Neutrophil (primary cell): Measurements from ENCODE around the gene C1RL.
A peak's percentile ranks its signal among the peaks of the same experiment; 100 is the strongest.

Experiments used
- H3K27ac ChIP-seq: fragments of 200-600 bp; sonication (generic); 2 replicates; pipeline ENCODE4 v1.5.1; 2016; ENCODE audit warnings: mild to moderate bottlenecking, moderate library complexity
- H3K27me3 ChIP-seq: fragments of 200-600 bp; sonication (generic); 2 replicates; pipeline ENCODE4 v1.6.0; 2016; ENCODE audit warnings: mild to moderate bottlenecking
- H3K36me3 ChIP-seq: fragments of 200-600 bp; sonication (generic); 2 replicates; pipeline ENCODE4 v1.5.1; 2017
- H3K4me1 ChIP-seq, 2 experiments: fragments of 200-600 bp in 1 of 2; sonication (generic) in 1 of 2; 1 replicate in 1 of 2; 2 replicates in 1 of 2; pipeline versions ENCODE4 v1.5.1 to v1.6.1; 2013 to 2016; ENCODE audit warnings: low read depth in 1 of 2, low read length in 1 of 2, mild to moderate bottlenecking in 1 of 2, moderate library complexity in 1 of 2; ENCODE audit not compliant: control insufficient read depth in 1 of 2, insufficient read depth in 1 of 2
- H3K4me3 ChIP-seq, 2 experiments: fragments of 200-600 bp in 1 of 2; sonication (generic) in 1 of 2; 1 replicate in 1 of 2; 2 replicates in 1 of 2; pipeline ENCODE4 v1.5.1; 2013 to 2016; ENCODE audit warnings: low read depth in 1 of 2, low read length in 1 of 2, mild to moderate bottlenecking in 1 of 2, moderate library complexity in 1 of 2
- H3K9me3 ChIP-seq: fragments of 200-600 bp; sonication (generic); 2 replicates; pipeline ENCODE4 v1.5.1; 2016
- TF ChIP-seq, protein P1 (sequence below): fragments of 200-600 bp; sonication (generic); IDR thresholded peaks from 2 replicates; pipeline ENCODE4 v1.5.1; 2016; ENCODE audit warnings: antibody characterized with exemption

The C1RL gene

DNA sequence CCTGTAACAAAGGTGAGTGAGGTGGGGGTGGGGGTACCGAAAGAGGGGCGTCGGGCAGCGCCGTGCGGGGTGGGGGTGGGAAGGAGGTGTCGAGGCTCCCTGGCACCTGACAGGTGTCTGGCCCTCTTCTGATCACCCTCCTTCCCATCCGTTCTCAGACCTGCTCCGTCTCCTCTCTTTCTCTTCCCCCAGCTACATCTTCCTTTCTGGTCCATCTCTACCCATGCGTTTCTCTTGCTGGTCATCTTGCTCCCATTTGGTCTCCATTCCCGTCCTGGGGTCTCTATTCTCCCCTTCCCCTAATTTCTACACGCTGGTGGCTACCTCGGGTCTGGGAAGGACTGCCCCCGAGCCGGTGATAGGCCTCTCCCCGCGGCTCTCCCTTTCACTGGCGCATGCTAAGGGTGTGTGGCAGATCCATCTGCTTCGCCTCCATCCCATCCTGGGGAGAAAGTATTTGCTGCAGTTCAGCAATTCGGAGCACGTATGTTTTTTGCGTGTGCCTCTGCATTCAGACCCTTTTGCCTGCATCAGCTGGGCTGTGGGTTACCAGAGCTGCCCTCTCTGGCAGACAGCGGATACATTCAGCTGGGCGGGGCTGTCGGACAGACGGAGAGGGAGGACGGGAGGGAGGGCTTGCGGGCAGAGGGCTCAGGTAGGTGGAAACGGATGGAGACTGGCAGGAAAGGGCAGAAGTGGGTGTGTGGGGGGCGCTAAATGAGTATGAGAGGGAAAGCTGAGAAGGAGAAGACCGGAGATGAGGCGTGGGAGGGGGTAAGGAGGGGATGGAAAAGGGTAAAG, 21.9 kb upstream of the C1RL start:
- Histone ChIP-seq H3K4me3 (peak overlapping the region; percentile 56 to 64), H3K27me3 (peaks cover 52% of the 10 kb centered on the region), H3K4me1 (peaks cover 19 to 20% of the 10 kb centered on the region in 2 experiments), H3K9me3 (no peaks in the 10 kb centered on the region), H3K36me3 (peaks cover 31% of the 10 kb centered on the region), H3K27ac (no peak overlapping the region)
- TF ChIP-seq, protein P1, sequence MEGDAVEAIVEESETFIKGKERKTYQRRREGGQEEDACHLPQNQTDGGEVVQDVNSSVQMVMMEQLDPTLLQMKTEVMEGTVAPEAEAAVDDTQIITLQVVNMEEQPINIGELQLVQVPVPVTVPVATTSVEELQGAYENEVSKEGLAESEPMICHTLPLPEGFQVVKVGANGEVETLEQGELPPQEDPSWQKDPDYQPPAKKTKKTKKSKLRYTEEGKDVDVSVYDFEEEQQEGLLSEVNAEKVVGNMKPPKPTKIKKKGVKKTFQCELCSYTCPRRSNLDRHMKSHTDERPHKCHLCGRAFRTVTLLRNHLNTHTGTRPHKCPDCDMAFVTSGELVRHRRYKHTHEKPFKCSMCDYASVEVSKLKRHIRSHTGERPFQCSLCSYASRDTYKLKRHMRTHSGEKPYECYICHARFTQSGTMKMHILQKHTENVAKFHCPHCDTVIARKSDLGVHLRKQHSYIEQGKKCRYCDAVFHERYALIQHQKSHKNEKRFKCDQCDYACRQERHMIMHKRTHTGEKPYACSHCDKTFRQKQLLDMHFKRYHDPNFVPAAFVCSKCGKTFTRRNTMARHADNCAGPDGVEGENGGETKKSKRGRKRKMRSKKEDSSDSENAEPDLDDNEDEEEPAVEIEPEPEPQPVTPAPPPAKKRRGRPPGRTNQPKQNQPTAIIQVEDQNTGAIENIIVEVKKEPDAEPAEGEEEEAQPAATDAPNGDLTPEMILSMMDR = no peak

DNA sequence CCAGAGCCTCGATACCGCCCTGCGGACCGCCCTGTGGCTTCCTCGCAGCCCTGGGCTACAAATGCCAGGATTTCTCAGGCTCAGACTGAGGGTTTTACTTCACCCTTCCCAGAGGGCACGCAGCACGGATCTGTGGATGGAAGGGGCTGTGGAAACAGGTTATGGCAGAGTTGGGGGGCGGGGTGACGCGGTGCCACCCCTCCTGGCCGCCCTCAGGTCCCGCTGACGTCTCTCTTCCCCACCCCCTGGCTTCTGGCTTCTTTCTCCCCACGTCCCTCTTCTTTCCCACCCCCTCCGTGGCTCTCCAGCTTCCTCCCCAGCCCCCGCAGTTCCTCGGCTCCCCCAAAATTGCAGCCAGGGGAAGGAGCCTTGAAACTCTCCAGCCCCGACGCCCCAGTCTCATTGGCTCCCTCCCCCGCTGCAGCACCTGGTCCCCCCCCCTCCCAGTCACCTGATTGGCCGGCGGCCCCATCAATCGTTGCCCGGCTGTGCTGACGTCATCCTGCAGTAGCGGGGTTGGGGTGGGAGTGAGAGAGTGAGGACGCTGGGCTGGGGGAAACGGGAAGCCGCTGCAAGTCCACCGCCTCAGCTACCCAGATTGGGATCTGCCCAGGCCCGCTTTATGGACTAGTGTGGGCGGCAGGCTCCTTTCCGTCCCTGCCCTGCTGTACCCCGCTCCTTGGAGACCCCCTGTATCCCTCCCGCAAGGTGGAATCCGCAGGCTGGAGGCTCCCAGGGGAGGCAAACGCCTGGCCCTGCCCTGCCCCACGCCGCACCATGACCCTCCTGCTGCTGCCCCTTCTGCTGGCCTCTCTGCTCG, 21.1 kb upstream of the C1RL start, which contains the start of gene CLSTN3:
Gene CLSTN3 (plus strand): TSS at position 500 of the 820 bp plus-strand sequence. CDS start 278 bp downstream, at position 778.
- TF ChIP-seq, protein P1 = no peak
- peaks cover 19 to 20% of the 10 kb centered on the region in 2 experiments for H3K4me1 ChIP-seq
- peaks cover 22% of the 10 kb centered on the region for H3K36me3 ChIP-seq
- no peak within 1 kb of the TSS for H3K27ac ChIP-seq
- H3K9me3 ChIP-seq = no peaks in the 10 kb centered on the region
- peaks cover 52% of the 10 kb centered on the region for H3K27me3 ChIP-seq
- peak within 1 kb of the TSS; percentile 56 to 64 for H3K4me3 ChIP-seq

DNA sequence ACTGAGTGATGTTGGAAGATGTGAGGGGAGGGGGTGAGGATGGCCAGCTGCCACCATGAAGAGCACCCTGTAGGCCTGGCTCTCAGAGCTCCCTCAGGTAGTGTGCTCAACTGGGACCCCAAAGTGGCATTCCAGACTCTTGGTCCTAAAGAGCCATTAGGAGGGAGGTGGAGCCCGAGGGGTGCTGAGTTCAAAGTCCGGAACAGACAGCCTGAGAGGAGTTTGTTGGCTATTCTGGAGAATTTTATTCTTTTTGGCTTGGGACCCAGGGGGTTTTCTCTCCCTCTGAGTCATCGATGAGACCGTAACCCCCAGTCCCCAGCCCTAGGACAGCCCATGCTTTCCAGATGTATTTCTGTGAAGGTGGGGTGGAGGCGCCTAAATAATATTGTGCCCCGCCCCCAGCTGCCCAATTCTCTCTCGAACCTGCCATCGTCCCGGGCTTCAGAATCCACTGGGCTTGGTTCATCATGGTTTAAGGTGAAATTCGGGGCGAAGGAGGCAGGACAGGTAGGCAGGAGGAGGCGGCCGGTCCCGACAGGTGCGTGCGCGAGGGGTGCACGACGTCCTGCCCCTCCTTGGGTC, 20.4 kb upstream of the C1RL start:
- Histone ChIP-seq H3K27me3 (peaks cover 54% of the 10 kb centered on the region), H3K9me3 (no peaks in the 10 kb centered on the region), H3K4me3 (peak overlapping the region; percentile 56 to 64), H3K27ac (no peak overlapping the region), H3K36me3 (peaks cover 15% of the 10 kb centered on the region), H3K4me1 (peaks cover 19 to 20% of the 10 kb centered on the region in 2 experiments)
- TF ChIP-seq, protein P1 = no peak

DNA sequence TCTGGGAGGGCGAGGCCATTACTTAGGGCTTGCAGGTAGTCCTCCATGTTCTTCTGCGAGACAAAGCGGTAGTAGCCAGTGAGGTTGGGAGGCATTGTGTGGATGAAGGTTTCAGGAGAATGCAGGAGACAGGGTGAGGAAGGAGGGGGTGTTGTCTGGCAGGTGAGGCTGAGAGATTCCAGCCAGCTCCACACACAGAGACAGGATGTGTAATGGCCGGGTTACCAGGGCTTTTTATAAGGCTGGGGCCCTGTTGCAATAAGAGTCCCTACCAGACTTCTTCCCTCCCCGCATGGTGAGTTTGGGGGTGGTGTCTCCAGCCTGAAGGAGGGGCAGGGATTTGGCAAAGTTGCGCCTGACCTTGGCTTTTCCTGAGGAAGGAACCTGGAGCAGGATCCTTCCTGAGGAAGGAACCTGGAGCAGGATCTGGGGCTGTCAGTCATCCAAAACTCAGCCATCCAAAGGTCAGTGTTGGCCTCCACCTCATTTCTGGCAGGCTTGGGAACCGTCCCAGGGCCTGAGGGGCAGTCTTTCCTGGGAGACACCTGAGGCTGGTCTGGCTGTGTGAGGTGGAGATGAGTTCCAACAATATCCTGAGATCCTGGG, 19.8 kb upstream of the C1RL start, which contains the start of gene RBP5:
Gene RBP5 (minus strand): TSS at position 209 of the 606 bp plus-strand sequence. CDS start 114 bp downstream, at position 95.
- Histone ChIP-seq H3K27ac (no peak within 1 kb of the TSS), H3K4me3 (peak within 1 kb of the TSS; percentile 56 to 64), H3K4me1 (peaks cover 19 to 20% of the 10 kb centered on the region in 2 experiments), H3K36me3 (peaks cover 9% of the 10 kb centered on the region), H3K27me3 (peaks cover 60% of the 10 kb centered on the region), H3K9me3 (no peaks in the 10 kb centered on the region)
- TF ChIP-seq, protein P1 = no peak
